Rectal smooth muscle tissue (tissue), 1 donor: ENCODE results near the gene EMC8.

Source experiments
- H3K27ac ChIP-seq: one replicate; pipeline ENCODE4 v1.7.0; 2013; ENCODE audit warnings: low read depth, low read length, inconsistent platforms
- H3K27me3 ChIP-seq: one replicate; pipeline ENCODE4 v1.7.0; 2013; ENCODE audit warnings: low read length; ENCODE audit not compliant: control insufficient read depth, insufficient read depth
- H3K36me3 ChIP-seq: one replicate; pipeline ENCODE4 v1.7.0; 2013; ENCODE audit warnings: low read length; ENCODE audit not compliant: control insufficient read depth, insufficient read depth
- H3K4me1 ChIP-seq: one replicate; pipeline ENCODE4 v1.7.0; 2013; ENCODE audit warnings: low read length; ENCODE audit not compliant: control insufficient read depth, insufficient read depth
- H3K4me3 ChIP-seq: one replicate; pipeline ENCODE4 v1.7.0; 2013; ENCODE audit warnings: low read length
- H3K9ac ChIP-seq: one replicate; pipeline ENCODE4 v1.7.0; 2013; ENCODE audit warnings: low read length

Gene EMC8

DNA sequence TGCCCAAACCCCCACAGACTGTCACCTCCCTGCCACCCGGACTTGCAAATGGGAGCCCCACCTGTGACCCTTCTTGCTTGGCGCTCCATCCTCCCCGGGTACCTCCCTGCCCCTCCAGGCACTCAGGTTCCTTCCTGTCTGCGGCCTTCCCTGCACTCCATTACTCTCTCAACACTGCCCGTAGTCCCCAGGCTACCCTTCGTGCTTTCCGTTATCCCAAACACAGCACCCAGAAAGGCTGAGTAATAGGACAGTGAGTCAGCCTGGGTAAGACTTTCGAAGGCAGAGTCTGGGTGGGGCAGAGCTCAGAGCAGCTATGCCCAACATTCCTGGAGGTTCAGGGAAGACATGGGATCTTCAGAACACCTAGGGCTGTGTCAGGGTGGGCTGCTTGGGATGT is 31.8 kb downstream of the EMC8 start:
- no peak overlapping the region for H3K4me3 ChIP-seq
- H3K36me3 ChIP-seq: no peaks in the 10 kb centered on the region
- H3K27ac ChIP-seq: no peak overlapping the region
- H3K27me3 ChIP-seq: no peaks in the 10 kb centered on the region
- no peak overlapping the region for H3K9ac ChIP-seq
- H3K4me1 ChIP-seq: no peaks in the 10 kb centered on the region

DNA sequence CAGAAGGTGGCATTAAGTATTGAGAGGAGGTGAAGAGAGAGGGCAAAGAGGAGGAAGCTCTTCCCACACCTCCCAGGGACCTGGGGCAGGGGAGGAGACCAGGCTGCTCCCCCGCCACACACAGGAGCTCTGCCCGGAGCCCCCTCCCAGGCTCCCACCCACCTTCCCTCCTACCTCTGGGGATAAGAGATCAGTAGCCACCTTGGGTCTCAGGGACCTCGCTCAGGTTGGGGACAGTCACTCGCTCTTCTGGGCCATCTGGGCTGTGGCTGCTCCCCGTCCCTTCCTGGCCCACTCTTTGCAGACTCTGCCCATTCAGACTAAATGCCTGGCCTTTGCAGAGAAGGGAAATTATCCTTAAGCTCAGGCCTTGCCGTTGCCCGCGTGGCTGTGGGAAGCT is 33.6 kb downstream of the EMC8 start:
- Histone ChIP-seq H3K36me3 (no peaks in the 10 kb centered on the region), H3K27ac (no peak overlapping the region), H3K4me3 (no peak overlapping the region), H3K27me3 (no peaks in the 10 kb centered on the region), H3K4me1 (no peaks in the 10 kb centered on the region), H3K9ac (no peak overlapping the region)

DNA sequence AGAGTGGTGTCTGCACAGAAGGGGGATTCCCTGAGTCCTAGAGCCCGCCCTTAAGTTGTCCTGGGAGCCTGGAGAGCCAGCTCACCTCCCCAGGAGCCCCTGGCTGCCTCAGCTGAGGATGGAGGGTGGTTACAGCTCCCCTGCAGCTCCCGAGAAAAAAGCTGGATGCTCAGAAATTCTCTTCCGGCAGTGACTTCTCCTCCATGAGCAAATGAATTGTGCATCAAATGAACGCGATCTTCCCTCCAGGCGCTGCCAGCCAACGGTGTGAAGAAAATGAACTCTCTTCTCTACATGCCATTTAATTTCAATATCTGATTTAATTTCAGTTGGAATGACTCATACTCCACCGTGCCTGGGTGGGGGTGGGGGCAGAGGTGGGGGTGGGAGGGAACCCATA is 34.1 kb downstream of the EMC8 start:
- H3K9ac ChIP-seq: no peak overlapping the region
- H3K36me3 ChIP-seq: no peaks in the 10 kb centered on the region
- no peak overlapping the region for H3K27ac ChIP-seq
- no peaks in the 10 kb centered on the region for H3K27me3 ChIP-seq
- no peak overlapping the region for H3K4me3 ChIP-seq
- no peaks in the 10 kb centered on the region for H3K4me1 ChIP-seq

DNA sequence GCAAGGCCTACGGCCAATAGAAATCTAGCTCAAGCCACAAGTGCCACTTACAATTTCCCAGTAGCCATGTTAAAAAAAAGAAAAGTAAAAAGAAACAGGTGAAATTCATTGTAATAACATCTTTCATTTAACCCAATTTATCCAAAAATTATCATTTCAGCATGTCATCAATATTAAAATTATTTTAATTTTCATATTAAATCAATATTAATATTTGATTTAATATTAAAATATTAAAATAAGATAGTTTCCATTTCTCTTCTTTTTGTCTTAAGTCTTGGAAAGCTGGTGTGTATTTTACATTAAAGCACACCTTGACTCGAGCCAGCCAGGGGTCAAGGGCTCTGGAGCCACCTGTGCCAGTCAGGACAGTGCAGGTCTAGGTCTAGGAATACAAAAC is 35.7 kb downstream of the EMC8 start:
- H3K4me1 ChIP-seq: no peaks in the 10 kb centered on the region
- no peaks in the 10 kb centered on the region for H3K27me3 ChIP-seq
- H3K27ac ChIP-seq: no peak overlapping the region
- no peak overlapping the region for H3K4me3 ChIP-seq
- H3K9ac ChIP-seq: no peak overlapping the region
- no peaks in the 10 kb centered on the region for H3K36me3 ChIP-seq

DNA sequence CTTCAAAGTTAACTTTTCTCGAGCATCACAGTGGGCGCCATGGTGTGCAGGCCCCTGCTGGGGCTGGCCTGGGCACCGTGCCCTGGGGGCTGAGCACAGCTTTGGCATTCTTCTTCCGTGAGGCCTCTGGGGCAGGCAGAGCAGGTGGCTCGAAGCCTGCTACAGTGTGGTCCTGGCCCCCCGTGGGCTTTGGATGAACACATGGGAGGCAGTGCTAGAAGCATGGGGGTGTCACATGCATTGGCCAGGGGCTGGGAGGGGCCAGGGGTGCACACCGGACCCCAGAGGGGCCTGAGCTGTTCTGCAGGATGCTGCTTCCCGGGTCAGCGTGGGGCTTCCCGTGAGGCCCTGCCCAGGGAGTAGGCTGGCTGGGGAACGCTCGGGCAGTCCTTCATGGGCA is 36.4 kb downstream of the EMC8 start:
- Histone ChIP-seq H3K4me1 (no peaks in the 10 kb centered on the region), H3K27me3 (no peaks in the 10 kb centered on the region), H3K36me3 (no peaks in the 10 kb centered on the region), H3K4me3 (no peak overlapping the region), H3K9ac (no peak overlapping the region), H3K27ac (no peak overlapping the region)

DNA sequence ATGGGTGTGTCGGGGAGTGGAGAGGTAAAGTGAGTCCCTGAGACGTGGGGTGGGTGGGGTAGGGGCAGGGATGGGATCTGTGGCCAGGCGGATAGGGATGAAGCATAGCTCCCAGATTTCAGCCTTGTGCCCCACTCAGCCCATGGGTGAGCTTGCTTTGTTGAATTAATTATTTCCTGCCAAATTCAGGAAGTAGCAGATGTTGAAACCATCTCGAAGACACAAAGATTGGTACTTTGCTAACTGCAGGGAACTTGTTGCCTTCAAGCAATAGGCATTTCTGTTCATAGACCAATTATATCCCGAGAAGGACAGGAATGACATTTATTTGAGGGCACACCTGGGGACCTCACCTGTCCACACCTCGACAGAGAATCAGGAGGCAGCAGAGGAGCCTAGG is 37.5 kb downstream of the EMC8 start:
- no peaks in the 10 kb centered on the region for H3K36me3 ChIP-seq
- H3K27ac ChIP-seq: no peak overlapping the region
- no peak overlapping the region for H3K9ac ChIP-seq
- H3K4me3 ChIP-seq: no peak overlapping the region
- H3K27me3 ChIP-seq: no peaks in the 10 kb centered on the region
- no peaks in the 10 kb centered on the region for H3K4me1 ChIP-seq

DNA sequence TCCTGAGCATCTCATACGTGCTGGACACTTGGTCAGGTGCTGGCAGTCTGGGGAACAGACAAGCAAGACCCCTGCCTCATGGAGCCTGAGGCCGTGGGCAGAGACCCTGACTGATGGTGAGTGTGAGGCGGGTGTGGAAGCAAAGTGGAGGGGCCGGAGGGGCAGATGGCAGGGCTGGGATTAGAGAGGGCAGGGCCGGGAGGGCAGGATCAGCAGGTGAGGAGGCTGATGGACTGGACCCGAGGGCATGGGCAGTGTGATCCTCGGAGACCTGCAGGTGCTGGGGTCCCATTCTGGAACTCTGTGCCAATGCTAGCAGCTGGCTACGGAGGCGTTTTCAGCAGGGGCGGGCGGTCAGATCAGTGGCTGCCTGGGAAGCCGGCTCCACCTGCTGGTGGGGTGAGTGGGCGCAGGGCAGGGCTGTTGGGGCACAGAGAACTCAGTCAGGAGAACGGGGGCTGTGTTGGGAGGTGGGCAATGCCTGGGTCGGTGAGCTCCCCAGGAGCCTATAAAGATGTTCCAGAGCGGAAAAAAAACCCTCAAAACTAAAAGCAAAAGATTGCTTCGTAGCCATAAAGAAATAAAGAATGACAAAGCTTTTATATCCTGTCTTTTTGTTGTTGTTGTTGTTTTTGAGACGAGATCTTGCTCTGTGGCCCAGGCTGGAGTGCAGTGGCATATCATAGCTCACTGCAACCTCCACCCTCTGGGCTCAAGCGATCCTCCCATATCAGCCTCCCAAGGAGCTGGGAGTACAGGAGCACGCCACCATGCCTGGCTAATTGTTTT is 39.5 kb downstream of the EMC8 start:
- no peak overlapping the region for H3K4me3 ChIP-seq
- H3K4me1 ChIP-seq: no peaks in the 10 kb centered on the region
- no peak overlapping the region for H3K27ac ChIP-seq

DNA sequence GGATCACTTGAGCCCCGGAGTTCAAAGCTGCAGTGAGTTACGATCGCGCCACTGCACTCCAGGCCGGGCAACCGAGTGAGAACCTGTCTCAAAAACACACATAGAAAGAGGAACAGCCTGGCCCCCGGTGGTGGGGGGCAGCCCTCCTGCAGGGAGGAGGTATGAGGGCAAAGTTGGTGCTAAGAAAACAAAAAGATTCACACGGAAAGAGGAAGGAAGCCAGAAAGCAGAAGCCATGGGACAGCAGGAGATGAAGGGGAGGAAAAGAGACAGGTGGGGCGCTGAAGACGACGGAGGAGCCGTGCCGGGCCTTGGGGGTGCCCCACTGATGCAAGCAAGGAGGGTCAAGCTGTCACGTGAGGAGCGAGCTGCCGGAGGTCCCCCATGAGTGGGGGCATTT is 40.2 kb downstream of the EMC8 start:
- Histone ChIP-seq H3K4me3 (no peak overlapping the region), H3K27ac (no peak overlapping the region), H3K36me3 (no peaks in the 10 kb centered on the region), H3K9ac (no peak overlapping the region), H3K27me3 (no peaks in the 10 kb centered on the region), H3K4me1 (no peaks in the 10 kb centered on the region)

More for the DNA sequence above, 39.5 kb downstream of the EMC8 start:
- Histone ChIP-seq H3K9ac (no peak overlapping the region), H3K36me3 (no peaks in the 10 kb centered on the region), H3K27me3 (no peaks in the 10 kb centered on the region)

DNA sequence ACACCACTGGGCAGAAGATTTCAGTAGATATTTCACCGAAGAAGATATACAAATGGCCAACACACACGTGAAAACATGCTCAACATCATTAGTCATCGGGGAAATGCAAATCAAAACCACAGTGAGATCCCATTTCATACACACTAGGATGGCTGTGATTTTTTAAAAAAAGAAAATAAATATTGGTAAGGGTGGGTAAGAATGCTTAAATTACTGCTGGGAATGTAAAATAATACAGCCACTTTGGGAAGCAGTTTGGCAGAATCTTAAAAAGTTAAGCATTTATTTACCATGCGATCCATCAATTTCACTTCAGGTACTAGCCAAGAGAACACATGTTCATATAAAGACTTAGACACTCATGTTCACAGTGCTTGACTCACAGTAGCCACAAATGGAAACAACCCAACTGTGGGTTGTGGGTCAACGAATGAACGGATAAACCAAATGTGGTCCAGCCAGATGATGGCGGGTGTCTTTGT is 42.0 kb downstream of the EMC8 start:
- Histone ChIP-seq H3K4me1 (no peaks in the 10 kb centered on the region), H3K36me3 (no peaks in the 10 kb centered on the region), H3K27ac (no peak overlapping the region), H3K9ac (no peak overlapping the region), H3K27me3 (peaks cover 3% of the 10 kb centered on the region), H3K4me3 (no peak overlapping the region)

DNA sequence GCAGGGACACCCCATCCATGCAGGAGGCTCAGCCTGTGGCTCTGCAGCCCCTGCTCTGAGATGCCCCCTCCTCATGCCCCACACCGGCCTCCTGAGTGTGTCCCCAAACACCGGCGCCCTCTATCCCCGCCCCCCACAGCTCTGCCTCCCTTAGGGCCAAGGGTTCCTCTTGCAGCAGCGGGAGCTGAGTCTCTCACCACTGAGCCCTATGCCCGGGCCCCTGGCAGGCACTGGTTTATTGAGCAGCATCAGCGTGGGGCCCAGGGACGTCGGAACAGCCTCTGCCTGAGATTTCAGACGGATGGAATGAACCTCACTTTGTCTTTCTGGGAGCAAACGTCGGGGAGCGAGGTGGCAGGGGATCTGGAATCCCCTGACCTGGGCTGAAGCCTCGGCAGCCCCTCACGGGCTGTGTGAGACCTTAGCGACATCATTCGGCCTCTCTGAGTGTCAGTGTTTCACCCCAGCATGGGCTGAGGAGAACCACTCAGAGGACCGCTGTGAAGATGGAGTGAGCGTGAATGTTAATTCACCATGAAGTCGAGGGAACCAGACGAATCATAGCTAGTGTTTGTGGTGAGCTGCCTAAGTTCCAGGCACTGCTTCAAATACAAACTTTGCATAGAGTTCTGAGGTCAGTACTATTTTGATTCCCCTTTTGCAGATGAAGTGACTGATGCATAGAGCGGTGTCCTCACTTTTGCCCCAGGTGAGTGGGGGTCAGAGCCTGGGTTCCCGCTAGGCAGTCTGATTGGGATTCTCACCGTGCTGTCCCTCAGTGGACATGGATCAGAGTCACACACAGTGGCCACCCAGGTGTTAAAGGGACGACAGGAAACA is 43.2 kb downstream of the EMC8 start:
- no peaks in the 10 kb centered on the region for H3K4me1 ChIP-seq
- H3K36me3 ChIP-seq: no peaks in the 10 kb centered on the region
- H3K4me3 ChIP-seq: no peak overlapping the region
- H3K9ac ChIP-seq: no peak overlapping the region
- H3K27me3 ChIP-seq: peaks cover 6% of the 10 kb centered on the region
- no peak overlapping the region for H3K27ac ChIP-seq

DNA sequence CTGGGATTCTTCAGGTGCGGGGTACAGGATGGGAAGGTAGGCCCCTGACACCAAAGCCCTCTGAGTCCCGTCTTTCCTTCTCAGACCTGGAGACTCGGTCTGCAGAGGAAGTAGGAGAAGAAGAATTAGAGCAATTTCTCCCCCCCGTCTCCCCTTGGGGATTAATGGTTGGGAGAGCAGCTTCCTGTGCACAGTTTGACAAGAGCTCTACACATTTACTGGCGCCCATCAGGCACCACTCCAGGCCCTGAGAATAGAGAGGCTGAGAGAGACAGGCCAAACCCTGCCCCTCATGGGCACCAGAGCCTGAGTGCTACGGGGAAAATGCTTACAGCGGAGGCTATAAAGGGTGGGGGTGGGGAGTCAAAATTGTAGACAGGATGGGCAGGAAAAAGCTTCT is 44.9 kb downstream of the EMC8 start:
- Histone ChIP-seq H3K36me3 (no peaks in the 10 kb centered on the region), H3K27me3 (peaks cover 6% of the 10 kb centered on the region), H3K27ac (no peak overlapping the region), H3K9ac (no peak overlapping the region), H3K4me3 (no peak overlapping the region), H3K4me1 (no peaks in the 10 kb centered on the region)

DNA sequence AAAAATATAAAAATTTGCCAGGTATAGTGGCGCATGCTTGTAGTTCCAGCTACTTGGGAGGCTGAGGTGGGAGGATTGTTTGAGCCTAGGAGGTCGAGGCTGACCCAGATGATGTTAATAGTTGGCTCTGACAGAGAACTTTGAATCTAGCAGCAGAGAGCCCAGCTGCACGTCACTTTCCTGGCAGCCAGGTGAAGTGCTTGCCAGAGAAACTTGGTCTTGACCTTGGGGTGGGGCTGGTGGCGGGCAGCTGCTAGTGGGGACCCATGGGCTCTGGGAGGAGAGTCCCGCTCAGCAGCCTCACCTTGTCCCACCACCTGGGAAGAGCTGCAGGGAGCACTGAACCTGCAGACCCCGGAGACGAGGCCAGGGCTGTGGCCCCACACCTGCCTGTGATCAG is 45.4 kb downstream of the EMC8 start:
- Histone ChIP-seq H3K4me1 (no peaks in the 10 kb centered on the region), H3K9ac (no peak overlapping the region), H3K27ac (no peak overlapping the region), H3K27me3 (peaks cover 6% of the 10 kb centered on the region), H3K36me3 (no peaks in the 10 kb centered on the region), H3K4me3 (no peak overlapping the region)
